ENCODE measurements around the gene CCDC92.

The CCDC92 gene

GRCh38 chr12:123906711-123907420 is 65.8 kb downstream of the CCDC92 start:
- no peaks in the 10 kb centered on the region for H3K4me1 ChIP-seq (ENCODE audit: low read length)
- H3F3A ChIP-seq (ENCODE audit: insufficient read depth, low read length) = no peaks in the 10 kb centered on the region
- no peak overlapping the region for H3K9ac ChIP-seq (ENCODE audit: low read length)
- H4K20me1 ChIP-seq (ENCODE audit: insufficient read depth, low read length) = no peaks in the 10 kb centered on the region
- H3K9me2 ChIP-seq (replicated peaks; ENCODE audit: insufficient read depth, low read length) = no peaks in the 10 kb centered on the region
- DNase-seq = no peak
- H3K27me3 ChIP-seq (replicated peaks; ENCODE audit: insufficient read depth, low read length) = no peaks in the 10 kb centered on the region
- no peaks in the 10 kb centered on the region for H3K36me3 ChIP-seq (replicated peaks; ENCODE audit: insufficient read depth, low read length)
- no peaks in the 10 kb centered on the region for H3K79me2 ChIP-seq (ENCODE audit: low read length)
- H3K9me3 ChIP-seq (replicated peaks; ENCODE audit: insufficient read depth, low read length) = no peaks in the 10 kb centered on the region
- no peak overlapping the region for H3K4me3 ChIP-seq (ENCODE audit: low read length)
- TF ChIP-seq EZH2phosphoT487 (IDR thresholded peaks at IDR 0.05; ENCODE audit: low read length) (no peak), CTCF (IDR thresholded peaks at IDR 0.05; ENCODE audit: low read length) (no peak), EZH2 (optimal IDR thresholded peaks at IDR 0.05; ENCODE audit: low read depth, low read length) (no peak)
- no peak overlapping the region for H3K27ac ChIP-seq (ENCODE audit: low read length)
- no peak overlapping the region for H2AFZ ChIP-seq (ENCODE audit: low read length)
- no peak overlapping the region for H3K4me2 ChIP-seq (ENCODE audit: low read depth, low read length)

- H3K4me3 ChIP-seq (ENCODE audit: low read length) = no peak overlapping the region
- H3K36me3 ChIP-seq (replicated peaks; ENCODE audit: insufficient read depth, low read length) = no peaks in the 10 kb centered on the region
- no peaks in the 10 kb centered on the region for H3K79me2 ChIP-seq (ENCODE audit: low read length)
- no peaks in the 10 kb centered on the region for H3K4me1 ChIP-seq (ENCODE audit: low read length)
- DNase-seq = peak; percentile 18
- H4K20me1 ChIP-seq (ENCODE audit: insufficient read depth, low read length) = no peaks in the 10 kb centered on the region
- H3K27ac ChIP-seq (ENCODE audit: low read length) = no peak overlapping the region
- no peak for TF ChIP-seq EZH2phosphoT487 (IDR thresholded peaks at IDR 0.05; ENCODE audit: low read length)
- peak; percentile 59 for TF ChIP-seq CTCF (IDR thresholded peaks at IDR 0.05; ENCODE audit: low read length)
- no peak overlapping the region for H3K4me2 ChIP-seq (ENCODE audit: low read depth, low read length)
- no peaks in the 10 kb centered on the region for H3K9me3 ChIP-seq (replicated peaks; ENCODE audit: insufficient read depth, low read length)
- H3F3A ChIP-seq (ENCODE audit: insufficient read depth, low read length) = no peaks in the 10 kb centered on the region
- H2AFZ ChIP-seq (ENCODE audit: low read length) = no peak overlapping the region
- no peaks in the 10 kb centered on the region for H3K9me2 ChIP-seq (replicated peaks; ENCODE audit: insufficient read depth, low read length)
- no peak overlapping the region for H3K9ac ChIP-seq (ENCODE audit: low read length)
- H3K27me3 ChIP-seq (replicated peaks; ENCODE audit: insufficient read depth, low read length) = no peaks in the 10 kb centered on the region
These were observed 67.2 kb downstream of the CCDC92 start for GRCh38 chr12:123905319-123905925.

- H2AFZ ChIP-seq (ENCODE audit: low read length) = no peak overlapping the region
- no peak for DNase-seq
- H3K4me3 ChIP-seq (ENCODE audit: low read length) = no peak overlapping the region
- H3K4me2 ChIP-seq (ENCODE audit: low read depth, low read length) = no peak overlapping the region
- no peaks in the 10 kb centered on the region for H3F3A ChIP-seq (ENCODE audit: insufficient read depth, low read length)
- H3K9me3 ChIP-seq (replicated peaks; ENCODE audit: insufficient read depth, low read length) = no peaks in the 10 kb centered on the region
- no peak overlapping the region for H3K9ac ChIP-seq (ENCODE audit: low read length)
- no peak for TF ChIP-seq EZH2 (optimal IDR thresholded peaks at IDR 0.05; ENCODE audit: low read depth, low read length)
- TF ChIP-seq EZH2phosphoT487 (IDR thresholded peaks at IDR 0.05; ENCODE audit: low read length) = no peak
- TF ChIP-seq CTCF (IDR thresholded peaks at IDR 0.05; ENCODE audit: low read length) = no peak
- no peaks in the 10 kb centered on the region for H3K27me3 ChIP-seq (replicated peaks; ENCODE audit: insufficient read depth, low read length)
- H3K9me2 ChIP-seq (replicated peaks; ENCODE audit: insufficient read depth, low read length) = no peaks in the 10 kb centered on the region
- no peaks in the 10 kb centered on the region for H3K79me2 ChIP-seq (ENCODE audit: low read length)
- H3K4me1 ChIP-seq (ENCODE audit: low read length) = no peaks in the 10 kb centered on the region
- no peak overlapping the region for H3K27ac ChIP-seq (ENCODE audit: low read length)
- no peaks in the 10 kb centered on the region for H4K20me1 ChIP-seq (ENCODE audit: insufficient read depth, low read length)
- no peaks in the 10 kb centered on the region for H3K36me3 ChIP-seq (replicated peaks; ENCODE audit: insufficient read depth, low read length)
These were observed 69.1 kb downstream of the CCDC92 start for GRCh38 chr12:123903301-123904065.
